ENCODE measurements around the gene PINK1.

Gene PINK1

GRCh38 chr1:20695515-20695914 is 62.3 kb downstream of the PINK1 start:
- TF ChIP-seq CTCF (conservative IDR thresholded peaks at IDR 0.05; ENCODE audit: low read depth, low read length) = no peak
- DNase-seq (ENCODE audit: low read depth) = no peak
- no peak overlapping the region for H3K4me3 ChIP-seq (ENCODE audit: low read depth, low read length)

GRCh38 chr1:20696397-20697333 is 63.4 kb downstream of the PINK1 start:
- TF ChIP-seq CTCF (conservative IDR thresholded peaks at IDR 0.05; ENCODE audit: low read depth, low read length) = peak; percentile 85
- DNase-seq (ENCODE audit: low read depth) = peak; percentile 92
- H3K4me3 ChIP-seq (ENCODE audit: low read depth, low read length) = peak overlapping the region; percentile 66

GRCh38 chr1:20697563-20697962 is 64.3 kb downstream of the PINK1 start:
- DNase-seq (ENCODE audit: low read depth) = no peak
- no peak for TF ChIP-seq CTCF (conservative IDR thresholded peaks at IDR 0.05; ENCODE audit: low read depth, low read length)
- H3K4me3 ChIP-seq (ENCODE audit: low read depth, low read length) = no peak overlapping the region

- peak; percentile 51 for DNase-seq (ENCODE audit: low read depth)
- no peak for TF ChIP-seq CTCF (conservative IDR thresholded peaks at IDR 0.05; ENCODE audit: low read depth, low read length)
- no peak overlapping the region for H3K4me3 ChIP-seq (ENCODE audit: low read depth, low read length)
These were observed 65.1 kb downstream of the PINK1 start for GRCh38 chr1:20698195-20698910.

- no peak for TF ChIP-seq CTCF (conservative IDR thresholded peaks at IDR 0.05; ENCODE audit: low read depth, low read length)
- no peak overlapping the region for H3K4me3 ChIP-seq (ENCODE audit: low read depth, low read length)
- no peak for DNase-seq (ENCODE audit: low read depth)
These were observed 66.3 kb downstream of the PINK1 start for GRCh38 chr1:20699558-20699957.

- DNase-seq (ENCODE audit: low read depth) = no peak
- H3K4me3 ChIP-seq (ENCODE audit: low read depth, low read length) = no peak overlapping the region
- no peak for TF ChIP-seq CTCF (conservative IDR thresholded peaks at IDR 0.05; ENCODE audit: low read depth, low read length)
These were observed 67.5 kb downstream of the PINK1 start for GRCh38 chr1:20700636-20701215.

All from choroid plexus epithelial cell (primary cell).